Kidney (tissue), 22 donors: ENCODE data around the gene RDH8. TPM values are rescaled to one million over a fixed set of nuclear protein-coding genes. Genes with fewer than 3 reads are reported as not detected.

Experiments
- DNase-seq, 5 donors: peaks; one replicate each; pipeline ENCODE4 v3.0.0-alpha.2; 2013 to 2020
- FAIRE-seq: peaks from 2 replicates; lab custom pipeline; 2012; peaks lifted over from hg19 to GRCh38; lab: Jason Lieb, UNC
- H3K27ac ChIP-seq, 2 donors: one replicate each; pipeline ENCODE4 v1.7.0; 2013; ENCODE audit warnings: low read depth in 2 of 2, low read length in 2 of 2, inconsistent platforms in 1 of 2
- H3K27me3 ChIP-seq: one replicate; pipeline ENCODE4 v1.7.1; 2013; ENCODE audit warnings: low read length, inconsistent platforms; ENCODE audit not compliant: control insufficient read depth, insufficient read depth
- H3K36me3 ChIP-seq, 3 donors: one replicate each; pipeline versions ENCODE4 v1.7.0 to v1.7.1; 2013; ENCODE audit warnings: low read length in 3 of 3, control low read depth in 1 of 3, inconsistent platforms in 1 of 3; ENCODE audit not compliant: insufficient read depth in 3 of 3, control insufficient read depth in 2 of 3
- H3K4me1 ChIP-seq, 3 donors: one replicate each; pipeline versions ENCODE4 v1.7.0 to v1.7.1; 2013; ENCODE audit warnings: low read length in 3 of 3, inconsistent platforms in 1 of 3, low read depth in 1 of 3; ENCODE audit not compliant: control insufficient read depth in 2 of 3, insufficient read depth in 2 of 3
- H3K4me3 ChIP-seq, 3 donors: one replicate each; pipeline versions ENCODE4 v1.7.0 to v1.8.1; 2013; ENCODE audit warnings: low read length in 3 of 3, control low read depth in 1 of 3, inconsistent platforms in 1 of 3
- H3K9ac ChIP-seq, 3 donors: one replicate each; pipeline versions ENCODE4 v1.7.0 to v1.7.1; 2013; ENCODE audit warnings: low read length in 3 of 3, control low read depth in 1 of 3, inconsistent platforms in 1 of 3
- H3K9me3 ChIP-seq, 3 donors: one replicate each; pipeline versions ENCODE4 v1.7.0 to v1.7.1; 2013; ENCODE audit warnings: low read length in 3 of 3, control low read depth in 1 of 3, inconsistent platforms in 1 of 3; ENCODE audit not compliant: control insufficient read depth in 2 of 3, insufficient read depth in 1 of 3
- intact Hi-C: fragments of 100-400 bp; cut with DNase I; formaldehyde crosslinking; loops from one replicate; pipeline ENCODE4 v1.11.1; 2022
- long read RNA-seq, 10 donors: library from polyadenylated mRNA in 1 of 10; unstranded in 1 of 10; transcript quantifications; one replicate each; pipeline ENCODE4 v2.0.0 and lab custom pipeline, GENCODE V29; 2021 to 2026
- polyA plus RNA-seq: library from polyadenylated mRNA; stranded (reverse); fragments of 350-450 nt; fragmentation: Illumina TruSeq; extraction: RNeasy Lipid Tissue Mini Kit (QIAGEN cat#74804); gene quantifications from one replicate; pipeline ENCODE4 v1.2.3, GENCODE V29; 2014; ENCODE audit warnings: low read depth, low replicate concordance; ENCODE audit not compliant: insufficient read depth
- total RNA-seq: library from RNA; stranded (reverse); fragmentation: NEBNext Ultra II Directional; extraction: Animal tissue kit (Norgen Biotek cat#: 25700); gene quantifications from one replicate; pipeline ENCODE4 v1.2.1, GENCODE V29; 2021
- TF ChIP-seq, protein P1 (sequence below): IDR thresholded peaks from 3 replicates; pipeline ENCODE4 v1.5.1; 2012; ENCODE audit warnings: mild to moderate bottlenecking, moderate library complexity, borderline replicate concordance; ENCODE audit not compliant: insufficient read depth; ENCODE audit errors: extremely low read depth
- donor health status: control.
- donor health status: control.
- donor health status: control.
- donor health status: control.
- donor health status: control.
- donor health status: DM: yes; HTN: yes; CAD: no.
- donor health status: Normal renal cell carcinoma (clear cell type).

The RDH8 gene, protein sequence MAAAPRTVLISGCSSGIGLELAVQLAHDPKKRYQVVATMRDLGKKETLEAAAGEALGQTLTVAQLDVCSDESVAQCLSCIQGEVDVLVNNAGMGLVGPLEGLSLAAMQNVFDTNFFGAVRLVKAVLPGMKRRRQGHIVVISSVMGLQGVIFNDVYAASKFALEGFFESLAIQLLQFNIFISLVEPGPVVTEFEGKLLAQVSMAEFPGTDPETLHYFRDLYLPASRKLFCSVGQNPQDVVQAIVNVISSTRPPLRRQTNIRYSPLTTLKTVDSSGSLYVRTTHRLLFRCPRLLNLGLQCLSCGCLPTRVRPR
- total RNA-seq, result not detected
- not detected for polyA plus RNA-seq
- long read RNA-seq, donor 1, result 0 reads
- long read RNA-seq, donor 2, result 0 reads
- long read RNA-seq, donor 3, result 0 reads
- long read RNA-seq, donor 4, result 0 reads
- long read RNA-seq, donor 5, result 0 reads
- long read RNA-seq, donor 6, result 0 reads
- long read RNA-seq, donor 7, result 0 reads
- long read RNA-seq, donor 8, result 0 reads
- long read RNA-seq, donor 9, result 0 reads
- long read RNA-seq, donor 10, result 0 reads

DNA sequence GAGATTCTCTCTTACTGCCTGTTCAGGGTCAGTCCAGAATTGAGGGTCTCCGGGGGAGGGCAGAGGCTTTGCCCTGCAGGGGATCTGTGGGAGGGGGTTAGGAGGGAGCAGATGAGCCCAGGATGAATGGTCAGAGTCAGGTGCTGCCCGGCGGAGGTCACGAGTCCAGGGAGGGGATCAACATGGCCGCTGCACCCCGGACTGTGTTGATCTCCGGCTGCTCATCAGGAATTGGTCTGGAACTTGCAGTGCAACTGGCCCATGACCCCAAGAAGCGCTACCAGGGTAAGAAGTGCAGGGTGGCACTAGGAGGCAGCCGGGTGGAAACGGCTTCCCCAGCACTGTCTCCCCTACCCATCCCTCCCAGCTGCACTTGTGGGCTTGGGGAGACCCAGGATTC is at the start of gene RDH8:
Gene RDH8, plus strand, starts transcription at position 168 of the 400 bp plus-strand sequence. Its CDS starts 15 bp downstream, at position 183.
- FAIRE-seq (no peak), DNase-seq (no peak)
- Histone ChIP-seq H3K9ac (no peak within 1 kb of the TSS), H3K4me3 (no peak within 1 kb of the TSS), H3K27ac (no peak within 1 kb of the TSS), H3K9me3 (no peaks in the 10 kb centered on the region), H3K36me3 (no peaks in the 10 kb centered on the region), H3K4me1 (peaks cover 0 to 5% (median 0%) of the 10 kb centered on the region in 3 donors), H3K27me3 (peaks cover 15% of the 10 kb centered on the region)
- TF ChIP-seq, protein P1, sequence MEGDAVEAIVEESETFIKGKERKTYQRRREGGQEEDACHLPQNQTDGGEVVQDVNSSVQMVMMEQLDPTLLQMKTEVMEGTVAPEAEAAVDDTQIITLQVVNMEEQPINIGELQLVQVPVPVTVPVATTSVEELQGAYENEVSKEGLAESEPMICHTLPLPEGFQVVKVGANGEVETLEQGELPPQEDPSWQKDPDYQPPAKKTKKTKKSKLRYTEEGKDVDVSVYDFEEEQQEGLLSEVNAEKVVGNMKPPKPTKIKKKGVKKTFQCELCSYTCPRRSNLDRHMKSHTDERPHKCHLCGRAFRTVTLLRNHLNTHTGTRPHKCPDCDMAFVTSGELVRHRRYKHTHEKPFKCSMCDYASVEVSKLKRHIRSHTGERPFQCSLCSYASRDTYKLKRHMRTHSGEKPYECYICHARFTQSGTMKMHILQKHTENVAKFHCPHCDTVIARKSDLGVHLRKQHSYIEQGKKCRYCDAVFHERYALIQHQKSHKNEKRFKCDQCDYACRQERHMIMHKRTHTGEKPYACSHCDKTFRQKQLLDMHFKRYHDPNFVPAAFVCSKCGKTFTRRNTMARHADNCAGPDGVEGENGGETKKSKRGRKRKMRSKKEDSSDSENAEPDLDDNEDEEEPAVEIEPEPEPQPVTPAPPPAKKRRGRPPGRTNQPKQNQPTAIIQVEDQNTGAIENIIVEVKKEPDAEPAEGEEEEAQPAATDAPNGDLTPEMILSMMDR, result no peak
- intact Hi-C loops, result no loop called here

DNA sequence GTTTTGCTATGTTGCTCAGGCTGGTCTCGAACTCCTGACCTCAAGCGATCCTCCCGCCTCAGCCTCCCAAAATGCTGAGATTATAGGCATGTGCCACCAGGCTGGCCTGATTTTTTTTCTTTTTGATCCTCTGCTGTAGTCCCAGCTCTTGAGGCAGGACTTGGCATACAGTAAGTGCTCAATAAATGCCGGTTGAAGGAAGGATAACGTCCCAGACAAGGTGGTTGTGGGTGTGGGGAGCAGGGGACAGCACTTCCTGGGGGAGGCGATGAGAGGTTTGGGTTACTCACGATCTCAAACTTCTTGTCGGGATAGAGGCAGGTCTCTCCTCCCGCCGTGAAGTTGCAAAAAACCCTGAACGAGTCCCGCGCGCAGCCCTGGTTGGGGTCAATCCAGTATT is 47.3 kb upstream of the RDH8 start:
- TF ChIP-seq, protein P1, result no peak
- no peaks in the 10 kb centered on the region for H3K36me3 ChIP-seq
- no peaks in the 10 kb centered on the region for H3K4me1 ChIP-seq
- no peak overlapping the region for H3K9ac ChIP-seq
- no peak overlapping the region for H3K27ac ChIP-seq
- FAIRE-seq (no peak), DNase-seq (no peak)
- peaks cover 11% of the 10 kb centered on the region for H3K27me3 ChIP-seq
- H3K9me3 ChIP-seq, result no peaks in the 10 kb centered on the region
- intact Hi-C loops, result no loop called here
- no peak overlapping the region for H3K4me3 ChIP-seq

DNA sequence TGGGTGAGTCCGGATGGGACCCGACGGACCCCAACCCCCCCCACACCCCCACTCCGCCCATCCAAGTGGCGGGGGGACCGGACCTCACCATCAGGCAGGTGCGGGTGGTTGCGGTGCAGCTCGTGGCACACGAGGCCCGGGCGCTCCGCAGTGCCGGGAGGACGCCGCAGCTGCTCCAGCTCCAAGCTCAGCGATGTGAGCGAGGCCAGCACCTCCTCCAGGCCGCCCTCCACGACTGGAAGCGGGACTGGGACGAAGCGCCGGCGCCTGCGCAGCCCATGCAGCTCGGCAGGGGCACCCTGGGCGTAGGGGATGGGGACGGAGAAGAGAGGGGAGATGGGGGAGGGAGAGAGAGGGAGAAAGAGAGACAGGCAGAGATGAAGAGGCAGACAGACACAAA is 46.8 kb upstream of the RDH8 start:
- no peak for DNase-seq
- Histone ChIP-seq H3K27ac (no peak overlapping the region), H3K9me3 (no peaks in the 10 kb centered on the region), H3K9ac (no peak overlapping the region), H3K27me3 (peaks cover 11% of the 10 kb centered on the region), H3K36me3 (no peaks in the 10 kb centered on the region), H3K4me1 (no peaks in the 10 kb centered on the region), H3K4me3 (no peak overlapping the region)
- TF ChIP-seq, protein P1, result no peak
- FAIRE-seq, result no peak
- intact Hi-C loops, result no loop called here
